Neural cell (in vitro differentiated cells): ENCODE measurements around the gene SPPL2A. TPM values are rescaled to one million over a fixed set of nuclear protein-coding genes. Genes with fewer than 3 reads are reported as not detected.
"Not testable (repeated sequence)": the region's sequence is repeated elsewhere in the genome, so short reads cannot be mapped to it uniquely, and the experiment has no call there.

ENCODE experiments used
- H2AFZ ChIP-seq: fragments of 200-600, 300-800 bp; sonication (generic), shearing (Covaris generic); 2 replicates; pipeline ENCODE4 v1.6.0; 2014; ENCODE audit warnings: low read depth, mild to moderate bottlenecking, antibody characterized with exemption, low read length, moderate library complexity
- H3F3A ChIP-seq: fragments of 200-600 bp; shearing (Covaris generic); 2 replicates; pipeline ENCODE4 v1.6.1; 2016; ENCODE audit warnings: mild to moderate bottlenecking, moderate library complexity, mixed read lengths, antibody characterized with exemption, low read length; ENCODE audit not compliant: insufficient read depth, poor library complexity, severe bottlenecking
- H3K27ac ChIP-seq: fragments of 200-600, 300-800 bp; sonication (generic), shearing (Covaris generic); 2 replicates; pipeline ENCODE4 v1.5.1; 2014; ENCODE audit warnings: mild to moderate bottlenecking, low read length, moderate library complexity
- H3K27me3 ChIP-seq: fragments of 300-800, 200-600 bp; sonication (generic), shearing (Covaris generic); 2 replicates; pipeline ENCODE4 v1.6.0; 2014; ENCODE audit warnings: mild to moderate bottlenecking, low read depth, low read length, moderate library complexity; ENCODE audit not compliant: insufficient read depth
- H3K36me3 ChIP-seq: fragments of 300-800, 200-600 bp; sonication (generic), shearing (Covaris generic); 2 replicates; pipeline ENCODE4 v1.5.1; 2014; ENCODE audit warnings: mild to moderate bottlenecking, antibody characterized with exemption, low read length, moderate library complexity; ENCODE audit not compliant: insufficient read depth
- H3K4me2 ChIP-seq: fragments of 300-800, 200-600 bp; sonication (generic), shearing (Covaris generic); 2 replicates; pipeline ENCODE4 v1.6.0; 2014; ENCODE audit warnings: mild to moderate bottlenecking, low read length
- H3K4me3 ChIP-seq: fragments of 300-800, 200-600 bp; sonication (generic), shearing (Covaris generic); 2 replicates; pipeline ENCODE4 v1.5.1; 2014; ENCODE audit warnings: mild to moderate bottlenecking, low read length, moderate library complexity
- H3K79me2 ChIP-seq: fragments of 200-600 bp; shearing (Covaris generic); replicated peaks from 2 replicates; pipeline ENCODE4 v1.6.0; 2014; ENCODE audit warnings: mild to moderate bottlenecking, low read length, moderate library complexity; ENCODE audit not compliant: insufficient read depth
- H3K9ac ChIP-seq: fragments of 300-800, 200-600 bp; sonication (generic), shearing (Covaris generic); 2 replicates; pipeline ENCODE4 v1.6.1; 2016; ENCODE audit warnings: mild to moderate bottlenecking, low read length, mixed read lengths
- H3K9me2 ChIP-seq: fragments of 200-600 bp; shearing (Covaris generic); 2 replicates; pipeline ENCODE4 v1.6.1; 2016; ENCODE audit warnings: mild to moderate bottlenecking, low read length, mixed read lengths; ENCODE audit not compliant: insufficient read depth
- H3K9me3 ChIP-seq: fragments of 200-600, 300-800 bp; sonication (generic), shearing (Covaris generic); 2 replicates; pipeline ENCODE4 v1.6.1; 2016; ENCODE audit warnings: mild to moderate bottlenecking, mixed run types, low read length, moderate library complexity, mixed read lengths
- H4K20me1 ChIP-seq: fragments of 200-600 bp; shearing (Covaris generic); 2 replicates; pipeline ENCODE4 v1.6.1; 2016; ENCODE audit warnings: mild to moderate bottlenecking, mixed run types; ENCODE audit not compliant: insufficient read depth
- EP300 ChIP-seq: fragments of 450-650 bp; conservative IDR thresholded peaks from 2 replicates; pipeline ENCODE4 v1.6.1; 2014; ENCODE audit warnings: antibody characterized with exemption, mild to moderate bottlenecking, moderate library complexity; ENCODE audit not compliant: poor library complexity, severe bottlenecking
- EZH2 ChIP-seq: fragments of 200-600, 300-800 bp; shearing (Covaris generic), sonication (generic); IDR thresholded peaks from 2 replicates; pipeline ENCODE4 v1.6.1; 2014; ENCODE audit warnings: antibody characterized with exemption, low read length, borderline replicate concordance, mild to moderate bottlenecking; ENCODE audit not compliant: insufficient read depth, poor library complexity, severe bottlenecking
- MXI1 ChIP-seq: fragments of 450-650 bp; conservative IDR thresholded peaks from 2 replicates; pipeline ENCODE4 v1.6.1; 2014; ENCODE audit warnings: antibody characterized with exemption, mild to moderate bottlenecking; ENCODE audit not compliant: poor library complexity, severe bottlenecking
- POLR2AphosphoS5 ChIP-seq: IDR thresholded peaks from 2 replicates; pipeline ENCODE4 v1.6.1; 2012
- RAD21 ChIP-seq: fragments of 450-650 bp; conservative IDR thresholded peaks from 2 replicates; pipeline ENCODE4 v1.6.1; 2014; ENCODE audit warnings: antibody characterized with exemption, mild to moderate bottlenecking, moderate library complexity
- SMC3 ChIP-seq: fragments of 450-650 bp; conservative IDR thresholded peaks from 2 replicates; pipeline ENCODE4 v1.6.1; 2014; ENCODE audit warnings: antibody characterized with exemption, mild to moderate bottlenecking, moderate library complexity; ENCODE audit not compliant: poor library complexity
- TAF1 ChIP-seq: IDR thresholded peaks from 2 replicates; pipeline ENCODE4 v1.6.1; 2012; ENCODE audit warnings: low read depth
- polyA plus RNA-seq: library from polyadenylated mRNA; depleted of rRNA; stranded (reverse); fragments of >200 nt; gene quantifications from 2 replicates; pipeline ENCODE4 v1.2.3, GENCODE V29; 2014
- TF ChIP-seq, protein P1 (sequence below): IDR thresholded peaks from 2 replicates; pipeline ENCODE4 v1.6.1; 2012; ENCODE audit warnings: borderline replicate concordance
- TF ChIP-seq, protein P2 (sequence below): fragments of 450-650 bp; IDR thresholded peaks from 2 replicates; pipeline ENCODE4 v1.5.1; 2014; ENCODE audit warnings: antibody characterized with exemption, mild to moderate bottlenecking, moderate library complexity; ENCODE audit not compliant: poor library complexity, severe bottlenecking

Gene SPPL2A
- polyA plus RNA-seq, 1 donor from 2014 or later = 29.9 TPM

DNA sequence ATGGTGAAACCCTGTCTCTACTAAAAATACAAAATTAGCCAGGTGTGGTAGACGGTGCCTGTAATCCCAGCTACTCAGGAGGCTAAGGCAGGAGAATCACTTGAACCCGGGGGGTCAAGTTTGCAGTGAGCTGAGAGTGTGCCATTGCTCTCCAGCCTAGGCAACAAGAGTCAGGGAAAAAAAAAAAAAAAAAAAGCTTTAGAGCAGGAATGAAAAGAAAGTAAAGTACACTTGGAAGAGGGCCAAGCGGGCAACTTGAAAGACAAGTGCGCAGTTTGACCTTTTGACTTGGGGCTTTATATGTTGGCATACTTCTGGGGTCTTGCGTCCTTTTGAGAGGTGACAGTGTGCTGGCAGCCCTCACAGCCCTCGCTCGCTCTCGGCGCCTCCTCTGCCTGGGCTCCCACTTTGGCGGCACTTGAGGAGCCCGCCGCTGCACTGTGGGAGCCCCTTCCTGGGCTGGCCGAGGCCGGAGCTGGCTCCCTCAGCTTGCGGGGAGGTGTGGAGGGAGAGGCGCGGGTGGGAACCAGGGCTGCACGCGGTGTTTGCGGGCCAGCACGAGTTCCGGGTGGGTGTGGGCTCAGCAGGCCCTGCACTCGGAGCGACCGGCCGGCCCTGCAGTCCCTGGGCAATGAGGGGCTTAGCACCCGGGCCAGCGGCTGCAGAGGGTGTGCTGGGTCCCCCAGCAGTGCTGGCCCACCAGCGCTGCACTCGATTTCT lies 46.1 kb upstream of the SPPL2A start:
- not testable (repeated sequence) for H3K9me3 ChIP-seq, H3K36me3 ChIP-seq, H3K27ac ChIP-seq, H3K9me2 ChIP-seq, H3K79me2 ChIP-seq, H2AFZ ChIP-seq, H3K9ac ChIP-seq, H3F3A ChIP-seq, H3K27me3 ChIP-seq, H4K20me1 ChIP-seq, H3K4me2 ChIP-seq, H3K4me3 ChIP-seq

DNA sequence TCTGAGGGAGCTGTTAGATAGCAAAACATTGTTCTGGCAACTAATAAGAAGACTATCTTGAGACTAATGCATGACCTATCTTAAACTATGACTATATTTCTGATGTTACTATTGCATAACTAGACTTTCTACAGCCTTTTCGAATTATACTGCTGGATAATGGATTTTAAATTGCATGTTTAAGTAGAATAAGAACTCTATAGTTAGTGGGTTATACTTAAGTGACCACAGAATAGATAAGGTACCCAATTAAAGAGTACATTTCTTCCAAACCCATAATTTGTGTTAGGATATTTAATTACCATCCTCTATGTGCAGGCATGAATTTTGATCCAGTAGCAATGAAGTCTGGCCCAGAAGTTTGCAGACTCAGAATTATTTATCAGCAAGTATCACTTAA lies 44.6 kb upstream of the SPPL2A start:
- no peak overlapping the region for H3K4me3 ChIP-seq
- H3K79me2 ChIP-seq = no peaks in the 10 kb centered on the region
- H3K9ac ChIP-seq = no peak overlapping the region

DNA sequence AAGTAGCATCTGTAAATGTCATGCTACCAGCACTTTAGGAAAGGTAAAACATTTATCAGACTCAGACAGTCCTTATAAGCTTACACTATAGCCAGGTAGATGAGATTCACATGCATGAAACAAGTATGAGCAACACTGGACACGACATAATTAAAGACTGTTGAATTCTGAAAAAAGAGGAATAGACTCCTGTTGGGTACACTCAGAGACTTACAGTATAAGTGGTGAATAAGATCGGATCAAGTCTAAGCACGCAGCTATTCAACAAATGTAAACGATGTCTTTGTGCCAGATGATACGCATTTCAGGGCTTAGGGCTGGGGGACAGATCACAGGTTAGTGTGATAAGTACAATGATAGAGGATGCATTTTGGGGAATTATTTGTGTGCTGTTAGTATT lies 43.2 kb upstream of the SPPL2A start:
- Histone ChIP-seq H3F3A (no peaks in the 10 kb centered on the region), H3K4me2 (no peak overlapping the region), H3K9ac (no peak overlapping the region)

More for the DNA sequence above, 44.6 kb upstream of the SPPL2A start:
- Histone ChIP-seq H3F3A (no peaks in the 10 kb centered on the region), H3K4me2 (no peak overlapping the region), H3K36me3 (no peaks in the 10 kb centered on the region), H3K9me2 (no peaks in the 10 kb centered on the region), H3K9me3 (no peaks in the 10 kb centered on the region), H3K27me3 (no peaks in the 10 kb centered on the region), H3K27ac (no peak overlapping the region), H4K20me1 (no peaks in the 10 kb centered on the region), H2AFZ (no peak overlapping the region)
- TF ChIP-seq RAD21 = no peak
- no peak for TF ChIP-seq POLR2AphosphoS5

More for the DNA sequence above, 43.2 kb upstream of the SPPL2A start:
- Histone ChIP-seq H3K36me3 (no peaks in the 10 kb centered on the region), H3K79me2 (no peaks in the 10 kb centered on the region), H3K27me3 (no peaks in the 10 kb centered on the region), H2AFZ (no peak overlapping the region), H3K9me3 (no peaks in the 10 kb centered on the region), H3K9me2 (no peaks in the 10 kb centered on the region), H3K4me3 (no peak overlapping the region), H4K20me1 (no peaks in the 10 kb centered on the region), H3K27ac (no peak overlapping the region)
- TF ChIP-seq RAD21 (no peak), TAF1 (no peak), POLR2AphosphoS5 (no peak), EZH2 (no peak), MXI1 (no peak), EP300 (no peak), SMC3 (no peak)
- TF ChIP-seq, protein P1, sequence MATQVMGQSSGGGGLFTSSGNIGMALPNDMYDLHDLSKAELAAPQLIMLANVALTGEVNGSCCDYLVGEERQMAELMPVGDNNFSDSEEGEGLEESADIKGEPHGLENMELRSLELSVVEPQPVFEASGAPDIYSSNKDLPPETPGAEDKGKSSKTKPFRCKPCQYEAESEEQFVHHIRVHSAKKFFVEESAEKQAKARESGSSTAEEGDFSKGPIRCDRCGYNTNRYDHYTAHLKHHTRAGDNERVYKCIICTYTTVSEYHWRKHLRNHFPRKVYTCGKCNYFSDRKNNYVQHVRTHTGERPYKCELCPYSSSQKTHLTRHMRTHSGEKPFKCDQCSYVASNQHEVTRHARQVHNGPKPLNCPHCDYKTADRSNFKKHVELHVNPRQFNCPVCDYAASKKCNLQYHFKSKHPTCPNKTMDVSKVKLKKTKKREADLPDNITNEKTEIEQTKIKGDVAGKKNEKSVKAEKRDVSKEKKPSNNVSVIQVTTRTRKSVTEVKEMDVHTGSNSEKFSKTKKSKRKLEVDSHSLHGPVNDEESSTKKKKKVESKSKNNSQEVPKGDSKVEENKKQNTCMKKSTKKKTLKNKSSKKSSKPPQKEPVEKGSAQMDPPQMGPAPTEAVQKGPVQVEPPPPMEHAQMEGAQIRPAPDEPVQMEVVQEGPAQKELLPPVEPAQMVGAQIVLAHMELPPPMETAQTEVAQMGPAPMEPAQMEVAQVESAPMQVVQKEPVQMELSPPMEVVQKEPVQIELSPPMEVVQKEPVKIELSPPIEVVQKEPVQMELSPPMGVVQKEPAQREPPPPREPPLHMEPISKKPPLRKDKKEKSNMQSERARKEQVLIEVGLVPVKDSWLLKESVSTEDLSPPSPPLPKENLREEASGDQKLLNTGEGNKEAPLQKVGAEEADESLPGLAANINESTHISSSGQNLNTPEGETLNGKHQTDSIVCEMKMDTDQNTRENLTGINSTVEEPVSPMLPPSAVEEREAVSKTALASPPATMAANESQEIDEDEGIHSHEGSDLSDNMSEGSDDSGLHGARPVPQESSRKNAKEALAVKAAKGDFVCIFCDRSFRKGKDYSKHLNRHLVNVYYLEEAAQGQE = no peak
- TF ChIP-seq, protein P2, sequence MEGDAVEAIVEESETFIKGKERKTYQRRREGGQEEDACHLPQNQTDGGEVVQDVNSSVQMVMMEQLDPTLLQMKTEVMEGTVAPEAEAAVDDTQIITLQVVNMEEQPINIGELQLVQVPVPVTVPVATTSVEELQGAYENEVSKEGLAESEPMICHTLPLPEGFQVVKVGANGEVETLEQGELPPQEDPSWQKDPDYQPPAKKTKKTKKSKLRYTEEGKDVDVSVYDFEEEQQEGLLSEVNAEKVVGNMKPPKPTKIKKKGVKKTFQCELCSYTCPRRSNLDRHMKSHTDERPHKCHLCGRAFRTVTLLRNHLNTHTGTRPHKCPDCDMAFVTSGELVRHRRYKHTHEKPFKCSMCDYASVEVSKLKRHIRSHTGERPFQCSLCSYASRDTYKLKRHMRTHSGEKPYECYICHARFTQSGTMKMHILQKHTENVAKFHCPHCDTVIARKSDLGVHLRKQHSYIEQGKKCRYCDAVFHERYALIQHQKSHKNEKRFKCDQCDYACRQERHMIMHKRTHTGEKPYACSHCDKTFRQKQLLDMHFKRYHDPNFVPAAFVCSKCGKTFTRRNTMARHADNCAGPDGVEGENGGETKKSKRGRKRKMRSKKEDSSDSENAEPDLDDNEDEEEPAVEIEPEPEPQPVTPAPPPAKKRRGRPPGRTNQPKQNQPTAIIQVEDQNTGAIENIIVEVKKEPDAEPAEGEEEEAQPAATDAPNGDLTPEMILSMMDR = no peak
